Uterus (tissue), 4 donors: Measurements from ENCODE around the gene CYS1. TPM values are rescaled to one million over a fixed set of nuclear protein-coding genes. Genes with fewer than 3 reads are reported as not detected.

Source experiments
- DNase-seq, 2 donors: peaks; one replicate each; pipeline ENCODE4 v3.0.0-alpha.2; 2019 to 2020
- H3K27ac ChIP-seq, 2 donors: fragments of 200-600 bp; sonication (generic); 1 replicate in 1 of 2; 2 replicates in 1 of 2; pipeline ENCODE4 v1.5.1; 2016 to 2018
- H3K27me3 ChIP-seq, 2 donors: fragments of 200-600 bp; sonication (generic); one replicate each; pipeline ENCODE4 v1.5.1; 2018 to 2019; ENCODE audit warnings: control low read depth in 1 of 2
- H3K36me3 ChIP-seq, 2 donors: fragments of 200-600 bp; sonication (generic); one replicate each; pipeline ENCODE4 v1.5.1; 2019; ENCODE audit warnings: control low read depth in 1 of 2
- H3K4me1 ChIP-seq, 2 donors: fragments of 200-600 bp; sonication (generic); one replicate each; pipeline ENCODE4 v1.5.1; 2018 to 2019; ENCODE audit warnings: control low read depth in 1 of 2
- H3K4me3 ChIP-seq, 2 donors: fragments of 200-600 bp; sonication (generic); 1 replicate in 1 of 2; 2 replicates in 1 of 2; pipeline ENCODE4 v1.5.1; 2018 to 2019; ENCODE audit warnings: mild to moderate bottlenecking in 1 of 2
- H3K9me3 ChIP-seq, 2 donors: fragments of 200-600 bp; sonication (generic); one replicate each; pipeline ENCODE4 v1.5.1; 2019; ENCODE audit warnings: control low read depth in 1 of 2
- POLR2A ChIP-seq, 2 donors: fragments of 450-650 bp; IDR thresholded peaks; one replicate each; pipeline ENCODE4 v1.6.1; 2016; ENCODE audit warnings: antibody characterized with exemption in 2 of 2, mild to moderate bottlenecking in 1 of 2, moderate library complexity in 1 of 2
- intact Hi-C: fragments of 100-400 bp; cut with DNase I; formaldehyde crosslinking; loops from one replicate; pipeline ENCODE4 v1.15.1; 2023; ENCODE audit warnings: low total_unique reads
- total RNA-seq, 4 donors: library from RNA; depleted of rRNA in 3 of 4; stranded (reverse); fragments of >200 nt in 3 of 4; gene quantifications; one replicate each; pipeline versions ENCODE4 v1.1.0 to v1.2.4, GENCODE V29; 2014 to 2023
- TF ChIP-seq, protein P1 (sequence below), 4 experiments: fragments of 200-600 bp in 2 of 4; fragments of 450-650 bp in 2 of 4; sonication (generic) in 2 of 4; IDR thresholded peaks; one replicate each; pipeline ENCODE4 v1.5.1; 2016 to 2019; ENCODE audit warnings: antibody characterized with exemption in 4 of 4, mild to moderate bottlenecking in 2 of 4, moderate library complexity in 1 of 4
- donor health status: DM: yes; HTN: yes; CAD: no.

Gene CYS1
- total RNA-seq, 4 donors from 2014 or later: 7.2 to 15.5 (median 11.2) TPM

DNA sequence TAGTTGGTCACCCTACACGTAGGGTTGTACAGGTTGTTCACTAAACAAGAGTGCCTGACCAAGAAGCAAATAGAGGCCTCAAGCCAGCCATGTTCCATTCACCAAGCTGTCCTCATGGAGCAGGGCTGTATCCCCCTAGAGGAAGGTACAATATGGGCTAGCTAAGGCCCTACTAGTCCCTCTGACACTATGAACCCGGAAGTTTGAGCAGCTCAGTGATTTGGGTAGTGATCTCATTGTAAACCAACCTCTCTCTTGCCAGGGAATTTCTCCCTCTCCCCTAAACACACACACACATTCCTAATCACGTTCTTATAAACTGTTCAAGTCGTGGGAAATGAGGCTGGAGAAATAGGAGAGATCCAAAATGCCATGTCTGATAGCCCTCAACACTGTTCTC, 6.7 kb upstream of the CYS1 start:
- TF ChIP-seq, protein P1, sequence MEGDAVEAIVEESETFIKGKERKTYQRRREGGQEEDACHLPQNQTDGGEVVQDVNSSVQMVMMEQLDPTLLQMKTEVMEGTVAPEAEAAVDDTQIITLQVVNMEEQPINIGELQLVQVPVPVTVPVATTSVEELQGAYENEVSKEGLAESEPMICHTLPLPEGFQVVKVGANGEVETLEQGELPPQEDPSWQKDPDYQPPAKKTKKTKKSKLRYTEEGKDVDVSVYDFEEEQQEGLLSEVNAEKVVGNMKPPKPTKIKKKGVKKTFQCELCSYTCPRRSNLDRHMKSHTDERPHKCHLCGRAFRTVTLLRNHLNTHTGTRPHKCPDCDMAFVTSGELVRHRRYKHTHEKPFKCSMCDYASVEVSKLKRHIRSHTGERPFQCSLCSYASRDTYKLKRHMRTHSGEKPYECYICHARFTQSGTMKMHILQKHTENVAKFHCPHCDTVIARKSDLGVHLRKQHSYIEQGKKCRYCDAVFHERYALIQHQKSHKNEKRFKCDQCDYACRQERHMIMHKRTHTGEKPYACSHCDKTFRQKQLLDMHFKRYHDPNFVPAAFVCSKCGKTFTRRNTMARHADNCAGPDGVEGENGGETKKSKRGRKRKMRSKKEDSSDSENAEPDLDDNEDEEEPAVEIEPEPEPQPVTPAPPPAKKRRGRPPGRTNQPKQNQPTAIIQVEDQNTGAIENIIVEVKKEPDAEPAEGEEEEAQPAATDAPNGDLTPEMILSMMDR (IDR thresholded peaks at IDR 0.05): no peak
- TF ChIP-seq POLR2A (IDR thresholded peaks at IDR 0.05): no peak
- Histone ChIP-seq H3K9me3 (no peaks in the 10 kb centered on the region), H3K4me3 (no peak overlapping the region), H3K27ac (no peak overlapping the region), H3K36me3 (no peaks in the 10 kb centered on the region), H3K27me3 (peaks cover 0 to 9% of the 10 kb centered on the region in 2 donors), H3K4me1 (no peaks in the 10 kb centered on the region)
- intact Hi-C loops: no loop called here
- DNase-seq: no peak

DNA sequence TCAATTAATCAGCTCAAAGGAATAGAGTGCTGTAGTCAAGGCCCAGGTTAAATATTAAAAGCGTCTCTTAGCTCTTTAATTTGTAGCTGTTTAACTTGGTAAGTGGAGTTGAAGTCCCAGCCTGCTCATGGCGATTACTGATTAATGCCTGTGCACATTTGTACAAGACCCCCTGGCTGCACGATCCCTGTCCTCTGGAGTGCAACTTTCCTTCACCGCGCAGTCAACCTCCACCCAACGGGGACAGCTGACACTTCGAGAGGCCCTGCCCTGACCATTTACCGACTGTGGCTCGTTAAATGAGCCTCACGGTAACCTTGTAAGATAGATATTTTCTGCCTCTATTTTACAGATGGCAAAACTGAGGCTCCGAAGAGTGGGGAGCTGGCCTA, 5.5 kb upstream of the CYS1 start:
- peaks cover 0 to 4% of the 10 kb centered on the region in 2 donors for H3K27me3 ChIP-seq
- H3K4me3 ChIP-seq: no peak overlapping the region
- no peaks in the 10 kb centered on the region for H3K36me3 ChIP-seq
- no peak overlapping the region for H3K27ac ChIP-seq
- intact Hi-C loops: no loop called here
- TF ChIP-seq, protein P1 (IDR thresholded peaks at IDR 0.05): no peak
- no peak for TF ChIP-seq POLR2A (IDR thresholded peaks at IDR 0.05)
- no peak for DNase-seq
- H3K9me3 ChIP-seq: no peaks in the 10 kb centered on the region
- H3K4me1 ChIP-seq: no peaks in the 10 kb centered on the region

DNA sequence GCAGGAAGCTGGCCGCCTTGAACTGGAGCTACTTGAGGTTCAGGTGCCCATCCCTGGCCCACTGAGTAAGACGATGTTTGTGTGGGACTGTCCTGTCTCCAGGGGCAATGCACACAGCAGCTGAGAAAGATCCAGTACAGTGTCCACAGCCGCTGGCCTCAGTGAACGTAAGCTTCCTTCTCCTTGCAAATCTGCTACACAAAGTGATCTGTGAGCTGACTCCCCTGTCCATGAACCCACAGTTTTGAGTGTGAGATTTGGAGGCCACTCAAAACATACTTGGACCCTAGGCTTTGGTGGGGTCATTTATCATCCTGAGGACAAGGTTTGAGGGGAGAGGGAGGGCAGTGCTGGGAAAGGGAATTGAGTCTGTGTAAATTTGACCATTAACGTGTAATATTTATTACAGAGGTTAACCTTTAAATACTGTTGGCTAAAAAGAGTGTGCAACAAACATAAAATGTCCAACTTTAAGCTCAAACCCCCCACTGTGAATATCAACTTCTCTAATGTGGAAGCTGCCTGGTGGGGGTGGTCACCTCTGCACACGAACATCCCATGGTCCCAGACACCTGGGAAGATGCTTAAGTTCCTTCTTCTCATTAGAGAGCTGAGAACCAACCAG, 4.9 kb upstream of the CYS1 start:
- H3K4me1 ChIP-seq: peaks cover 0 to 4% of the 10 kb centered on the region in 2 donors
- H3K27me3 ChIP-seq: no peaks in the 10 kb centered on the region
- TF ChIP-seq, protein P1 (IDR thresholded peaks at IDR 0.05): no peak
- no peak for TF ChIP-seq POLR2A (IDR thresholded peaks at IDR 0.05)
- H3K9me3 ChIP-seq: no peaks in the 10 kb centered on the region
- DNase-seq: no peak
- no peaks in the 10 kb centered on the region for H3K36me3 ChIP-seq
- no peak overlapping the region for H3K4me3 ChIP-seq
- intact Hi-C loops: no loop called here
- H3K27ac ChIP-seq: no peak overlapping the region

DNA sequence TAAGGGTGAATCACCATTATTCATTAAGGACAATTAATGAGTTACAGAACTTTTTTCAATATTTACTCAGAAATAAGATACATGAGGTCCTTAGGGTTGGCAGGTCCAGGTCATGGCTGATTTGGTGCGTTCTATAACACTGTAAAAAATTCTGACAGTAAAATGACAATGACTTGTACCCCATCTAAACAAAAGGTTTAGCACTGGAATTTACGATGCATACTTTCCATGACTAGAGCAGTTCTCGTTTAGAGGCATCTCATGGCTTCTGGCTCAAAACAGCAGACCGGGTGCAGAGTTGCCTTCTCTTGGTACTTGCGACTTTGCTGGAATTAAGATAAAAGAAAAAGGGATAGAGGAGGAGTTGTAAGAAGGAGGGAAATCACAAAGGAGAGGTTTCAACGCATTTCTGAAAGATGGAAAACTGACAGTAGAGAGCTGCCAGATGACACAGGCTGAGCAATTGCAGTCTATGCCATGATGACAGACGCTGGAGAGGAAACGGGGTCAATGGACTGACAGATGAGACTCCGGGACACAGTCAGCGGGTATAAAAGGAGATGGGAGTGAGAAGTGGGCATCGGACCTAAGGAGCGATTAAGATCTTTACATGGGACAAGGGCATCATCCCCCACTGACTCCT, 4.1 kb upstream of the CYS1 start:
- intact Hi-C loops: no loop called here
- TF ChIP-seq, protein P1 (IDR thresholded peaks at IDR 0.05): no peak
- no peak for TF ChIP-seq POLR2A (IDR thresholded peaks at IDR 0.05)
- H3K9me3 ChIP-seq: no peaks in the 10 kb centered on the region
- no peaks in the 10 kb centered on the region for H3K27me3 ChIP-seq
- H3K36me3 ChIP-seq: no peaks in the 10 kb centered on the region
- no peak overlapping the region for H3K4me3 ChIP-seq
- H3K27ac ChIP-seq: no peak overlapping the region
- peaks cover 0 to 9% of the 10 kb centered on the region in 2 donors for H3K4me1 ChIP-seq
- DNase-seq: no peak

DNA sequence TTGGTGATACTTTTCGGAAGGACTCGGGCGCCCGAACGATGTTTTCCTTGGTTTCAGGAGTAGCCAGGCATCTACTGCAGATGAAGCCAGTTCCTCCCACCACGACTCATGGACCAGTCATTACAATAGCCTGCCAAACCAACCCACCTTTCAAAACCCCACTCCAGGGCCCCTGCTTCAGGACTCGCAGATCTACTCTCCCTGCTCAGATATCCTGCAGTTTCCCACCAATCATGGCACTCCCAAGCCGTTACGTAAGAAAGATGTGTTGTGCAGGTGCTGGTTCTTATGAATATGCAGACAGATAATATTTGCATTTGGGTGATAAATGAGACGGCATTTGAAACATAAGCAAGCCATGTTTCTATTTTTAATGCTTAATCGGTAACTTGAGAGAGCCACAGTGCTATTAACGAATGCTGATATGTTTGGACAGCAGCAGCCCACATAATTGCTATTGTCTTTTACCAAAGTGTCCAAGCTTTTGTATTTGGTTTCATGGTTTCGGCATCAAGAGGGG, 3.5 kb upstream of the CYS1 start:
- DNase-seq: no peak
- no peaks in the 10 kb centered on the region for H3K9me3 ChIP-seq
- H3K4me3 ChIP-seq: no peak overlapping the region
- peaks cover 0 to 9% of the 10 kb centered on the region in 2 donors for H3K4me1 ChIP-seq
- intact Hi-C loops: no loop called here
- no peaks in the 10 kb centered on the region for H3K36me3 ChIP-seq
- TF ChIP-seq, protein P1 (IDR thresholded peaks at IDR 0.05): no peak
- TF ChIP-seq POLR2A (IDR thresholded peaks at IDR 0.05): no peak
- no peak overlapping the region for H3K27ac ChIP-seq
- no peaks in the 10 kb centered on the region for H3K27me3 ChIP-seq
